Astrocyte (in vitro differentiated cells and primary cell): ENCODE measurements around the gene TK1.

Experiments used
- EZH2 ChIP-seq: IDR thresholded peaks from 2 replicates; pipeline ENCODE4 v1.6.1; 2012; ENCODE audit warnings: mild to moderate bottlenecking, low read length, inconsistent platforms; ENCODE audit not compliant: insufficient read depth
- TF ChIP-seq, protein P1 (sequence below): IDR thresholded peaks from 2 replicates; pipeline ENCODE4 v1.5.1; 2011; ENCODE audit warnings: low read depth, mild to moderate bottlenecking, inconsistent platforms, low read length, moderate library complexity; ENCODE audit not compliant: insufficient read depth

DNA sequence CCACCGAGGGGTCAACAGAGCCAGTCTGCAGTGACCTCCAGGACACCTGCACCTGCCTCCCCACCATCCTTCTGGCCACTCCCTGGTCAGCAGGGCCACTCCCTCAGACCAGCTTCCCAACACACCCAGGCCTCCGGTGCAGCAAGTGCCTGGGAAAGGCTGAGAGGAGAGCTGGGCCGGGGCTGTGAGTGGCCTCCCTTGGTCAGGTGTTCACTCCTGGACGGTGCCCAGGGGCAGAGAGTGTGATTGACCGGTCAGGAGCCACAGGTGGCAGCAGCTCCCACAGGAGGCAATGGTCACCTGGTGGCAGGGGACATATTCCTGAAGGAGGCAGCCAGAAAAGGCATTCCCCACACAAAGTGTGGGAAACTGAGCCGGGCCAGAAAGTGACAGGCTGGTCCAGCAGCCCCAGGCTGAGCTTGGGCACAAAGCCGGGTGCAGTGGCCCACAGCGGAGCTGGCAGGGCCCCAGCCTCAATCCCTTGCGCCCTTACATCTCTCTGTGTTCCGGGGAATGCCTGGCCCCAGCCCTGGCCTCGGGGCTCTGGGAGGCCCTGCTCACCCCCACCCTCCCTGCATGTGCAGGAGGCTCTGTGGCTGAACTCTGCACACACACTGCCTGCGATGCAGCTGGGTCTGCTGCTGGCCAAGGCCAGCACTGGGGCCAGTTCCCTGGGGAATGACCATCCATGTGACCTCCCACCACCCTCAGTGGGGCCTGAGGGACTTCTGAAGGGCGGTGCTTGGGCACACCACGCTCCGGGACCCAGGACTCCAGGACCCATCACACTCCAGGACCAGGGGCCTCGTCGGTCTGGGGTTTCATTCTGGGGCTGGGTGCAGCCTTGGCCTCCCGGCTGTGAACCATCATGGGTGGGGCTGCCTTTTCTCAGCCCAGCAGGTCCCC is 41.9 kb downstream of the TK1 start:
- TF ChIP-seq, protein P1, sequence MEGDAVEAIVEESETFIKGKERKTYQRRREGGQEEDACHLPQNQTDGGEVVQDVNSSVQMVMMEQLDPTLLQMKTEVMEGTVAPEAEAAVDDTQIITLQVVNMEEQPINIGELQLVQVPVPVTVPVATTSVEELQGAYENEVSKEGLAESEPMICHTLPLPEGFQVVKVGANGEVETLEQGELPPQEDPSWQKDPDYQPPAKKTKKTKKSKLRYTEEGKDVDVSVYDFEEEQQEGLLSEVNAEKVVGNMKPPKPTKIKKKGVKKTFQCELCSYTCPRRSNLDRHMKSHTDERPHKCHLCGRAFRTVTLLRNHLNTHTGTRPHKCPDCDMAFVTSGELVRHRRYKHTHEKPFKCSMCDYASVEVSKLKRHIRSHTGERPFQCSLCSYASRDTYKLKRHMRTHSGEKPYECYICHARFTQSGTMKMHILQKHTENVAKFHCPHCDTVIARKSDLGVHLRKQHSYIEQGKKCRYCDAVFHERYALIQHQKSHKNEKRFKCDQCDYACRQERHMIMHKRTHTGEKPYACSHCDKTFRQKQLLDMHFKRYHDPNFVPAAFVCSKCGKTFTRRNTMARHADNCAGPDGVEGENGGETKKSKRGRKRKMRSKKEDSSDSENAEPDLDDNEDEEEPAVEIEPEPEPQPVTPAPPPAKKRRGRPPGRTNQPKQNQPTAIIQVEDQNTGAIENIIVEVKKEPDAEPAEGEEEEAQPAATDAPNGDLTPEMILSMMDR = no peak
- no peak for TF ChIP-seq EZH2
